ENCODE data around the gene CYP2W1.
A peak's percentile ranks its signal among the peaks of the same experiment; 100 is the strongest.

The CYP2W1 gene

GRCh38 chr7:1017586-1018333 lies 34.8 kb downstream of the CYP2W1 start:
- DNase-seq, result no peak

- DNase-seq, result no peak
Observed at GRCh38 chr7:1018334-1018695, 35.3 kb downstream of the CYP2W1 start.

GRCh38 chr7:1019255-1019785 lies 36.3 kb downstream of the CYP2W1 start:
- no peak for DNase-seq

- no peak for DNase-seq
Observed at GRCh38 chr7:1019789-1020610, 37.0 kb downstream of the CYP2W1 start.

- no peak for DNase-seq
Observed at GRCh38 chr7:1020849-1021251, 37.9 kb downstream of the CYP2W1 start.

- DNase-seq, result no peak
Observed at GRCh38 chr7:1021366-1021765, 38.4 kb downstream of the CYP2W1 start.

- DNase-seq, result no peak
Observed at GRCh38 chr7:1021931-1022330, 39.0 kb downstream of the CYP2W1 start.

- DNase-seq, result no peak
Observed at GRCh38 chr7:1022356-1022755, 39.4 kb downstream of the CYP2W1 start.

GRCh38 chr7:1022801-1023465 lies 40.0 kb downstream of the CYP2W1 start:
- DNase-seq, result no peak

- DNase-seq, result no peak
Observed at GRCh38 chr7:1024331-1024841, 41.4 kb downstream of the CYP2W1 start.

GRCh38 chr7:1024876-1025742 lies 42.1 kb downstream of the CYP2W1 start:
- no peak for DNase-seq

- DNase-seq, result no peak
Observed at GRCh38 chr7:1025743-1026581, 43.0 kb downstream of the CYP2W1 start.

- DNase-seq, result peak in 2 of 3 donors; percentile 37 to 42
Observed at GRCh38 chr7:1026721-1027161, 43.8 kb downstream of the CYP2W1 start.

- DNase-seq, result peak in 2 of 3 donors; percentile 21 to 32
Observed at GRCh38 chr7:1027242-1028043, 44.5 kb downstream of the CYP2W1 start.

- DNase-seq, result peak; percentile 91 to 97 (median 96)
Observed at GRCh38 chr7:1028044-1028770, 45.2 kb downstream of the CYP2W1 start.

GRCh38 chr7:1028775-1029636 lies 46.0 kb downstream of the CYP2W1 start:
- peak; percentile 90 to 91 (median 90) for DNase-seq

- peak; percentile 52 to 63 (median 61) for DNase-seq
Observed at GRCh38 chr7:1029637-1030443, 46.9 kb downstream of the CYP2W1 start.

Measured in suppressor macrophage treated with lipopolysaccharide for 1 hour (primary cell).